Ishikawa (cell line): Measurements from ENCODE around the gene TIMMDC1.

Experiments
- CEBPB ChIP-seq: IDR thresholded peaks from 2 replicates; pipeline ENCODE4 v1.6.1; 2012
- CREB1 ChIP-seq: IDR thresholded peaks from 2 replicates; pipeline ENCODE4 v1.6.1; 2012; ENCODE audit warnings: low read depth
- EGR1 ChIP-seq: IDR thresholded peaks from 2 replicates; pipeline ENCODE4 v1.6.1; 2012
- EP300 ChIP-seq: IDR thresholded peaks from 2 replicates; pipeline ENCODE4 v1.6.1; 2012; ENCODE audit warnings: borderline replicate concordance
- FOXM1 ChIP-seq: IDR thresholded peaks from 2 replicates; pipeline ENCODE4 v1.6.1; 2012; ENCODE audit warnings: low read depth, borderline replicate concordance
- NFIC ChIP-seq: IDR thresholded peaks from 2 replicates; pipeline ENCODE4 v1.6.1; 2012
- RAD21 ChIP-seq: IDR thresholded peaks from 2 replicates; pipeline ENCODE4 v1.6.1; 2012; ENCODE audit warnings: low read depth
- TAF1 ChIP-seq: IDR thresholded peaks from 2 replicates; pipeline ENCODE4 v1.6.1; 2012; ENCODE audit warnings: low read depth, mild to moderate bottlenecking
- TCF12 ChIP-seq: IDR thresholded peaks from 2 replicates; pipeline ENCODE4 v1.6.1; 2012; ENCODE audit warnings: low read depth
- TEAD4 ChIP-seq: IDR thresholded peaks from 2 replicates; pipeline ENCODE4 v1.6.1; 2012
- YY1 ChIP-seq: IDR thresholded peaks from 2 replicates; pipeline ENCODE4 v1.6.1; 2012; ENCODE audit warnings: low read depth
- ZBTB7A ChIP-seq: IDR thresholded peaks from 2 replicates; pipeline ENCODE4 v1.6.1; 2012; ENCODE audit warnings: low read depth
- TF ChIP-seq, protein P1 (sequence below): IDR thresholded peaks from 2 replicates; pipeline ENCODE4 v1.6.1; 2012
- TF ChIP-seq, protein P2 (sequence below): IDR thresholded peaks from 2 replicates; pipeline ENCODE4 v1.6.1; 2012
- TF ChIP-seq, protein P3 (sequence below): IDR thresholded peaks from 2 replicates; pipeline ENCODE4 v1.6.1; 2012; ENCODE audit warnings: low read depth, mild to moderate bottlenecking

The TIMMDC1 gene

DNA sequence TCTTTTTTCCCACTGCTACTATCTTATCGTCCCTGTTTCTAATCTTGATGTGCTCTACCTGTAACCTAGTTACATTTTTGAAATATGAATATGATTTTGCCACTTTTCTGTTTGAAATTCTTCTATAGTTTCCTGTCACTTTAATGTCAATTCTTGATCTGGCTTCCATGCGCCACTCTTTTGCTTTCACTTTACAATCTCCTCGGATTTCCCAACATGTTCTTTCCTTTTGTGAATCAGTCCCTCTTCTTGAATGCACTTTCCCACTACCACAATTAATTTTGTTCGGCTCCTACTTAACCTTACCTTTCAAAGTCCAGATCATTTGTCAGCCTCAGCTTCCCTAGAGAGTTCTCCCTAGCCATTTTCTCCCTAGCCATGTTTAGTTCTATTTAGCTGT, 8.3 kb downstream of the TIMMDC1 start:
- TF ChIP-seq RAD21, result no peak
- TF ChIP-seq TCF12, result no peak
- no peak for TF ChIP-seq CREB1
- no peak for TF ChIP-seq FOXM1
- no peak for TF ChIP-seq ZBTB7A
- no peak for TF ChIP-seq TEAD4

DNA sequence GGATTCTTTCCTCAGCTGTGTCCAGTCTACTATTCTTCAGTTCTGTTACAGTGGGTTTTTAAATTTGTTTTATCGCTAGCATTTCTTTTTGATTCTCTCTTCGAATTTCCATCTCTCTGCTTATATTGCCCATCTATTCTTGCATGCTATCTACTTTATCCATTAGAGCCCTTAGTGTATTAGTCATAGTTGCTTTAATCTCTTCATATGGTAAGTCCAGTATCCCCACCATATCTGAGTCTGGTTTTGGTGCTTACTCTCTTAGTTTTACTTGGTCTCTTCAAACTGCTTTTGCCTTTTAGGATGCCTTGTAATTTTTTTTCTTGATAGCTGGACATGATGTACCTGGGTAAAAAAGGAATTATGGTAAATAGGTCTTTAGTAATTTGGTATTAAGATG, 9.1 kb downstream of the TIMMDC1 start:
- TF ChIP-seq TAF1 (no peak), EGR1 (no peak), CEBPB (no peak), FOXM1 (no peak), TEAD4 (no peak), RAD21 (no peak), ZBTB7A (no peak), YY1 (no peak), TCF12 (no peak)
- TF ChIP-seq, protein P1, sequence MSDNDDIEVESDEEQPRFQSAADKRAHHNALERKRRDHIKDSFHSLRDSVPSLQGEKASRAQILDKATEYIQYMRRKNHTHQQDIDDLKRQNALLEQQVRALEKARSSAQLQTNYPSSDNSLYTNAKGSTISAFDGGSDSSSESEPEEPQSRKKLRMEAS, result no peak

DNA sequence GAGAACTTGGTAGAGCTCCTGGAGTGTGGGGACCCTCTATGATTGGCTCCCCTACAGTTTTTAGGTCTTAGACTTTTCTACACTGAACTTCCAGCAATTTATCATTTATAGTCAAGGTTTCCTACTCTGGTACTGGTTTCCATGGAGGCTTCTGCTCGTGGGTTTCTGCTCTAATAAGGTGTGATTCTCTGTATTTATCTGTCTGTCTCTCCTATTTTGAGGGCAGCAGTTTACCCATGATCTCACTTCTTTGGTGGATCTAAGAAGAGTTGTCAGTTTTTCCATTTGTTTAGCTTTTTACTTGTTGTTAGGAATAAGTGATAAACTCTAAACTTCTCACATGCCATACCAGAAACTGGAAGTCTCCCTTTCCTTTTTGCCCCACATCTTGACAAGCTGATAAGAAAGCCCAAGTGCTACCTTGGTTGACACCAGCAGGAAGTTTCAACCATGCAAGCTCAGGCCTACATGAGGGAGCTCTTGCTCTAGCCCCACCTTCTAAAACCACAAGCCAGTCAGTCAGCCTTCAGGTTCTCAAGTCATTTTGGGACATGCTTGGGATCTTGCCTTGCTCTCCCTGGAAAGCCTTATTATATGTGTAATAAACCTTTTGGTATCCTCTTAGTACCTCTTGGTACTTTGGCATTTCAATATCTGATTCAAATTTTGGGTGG, 10.0 kb downstream of the TIMMDC1 start:
- TF ChIP-seq TEAD4 (no peak), EGR1 (no peak), NFIC (no peak), YY1 (no peak), TAF1 (no peak)

DNA sequence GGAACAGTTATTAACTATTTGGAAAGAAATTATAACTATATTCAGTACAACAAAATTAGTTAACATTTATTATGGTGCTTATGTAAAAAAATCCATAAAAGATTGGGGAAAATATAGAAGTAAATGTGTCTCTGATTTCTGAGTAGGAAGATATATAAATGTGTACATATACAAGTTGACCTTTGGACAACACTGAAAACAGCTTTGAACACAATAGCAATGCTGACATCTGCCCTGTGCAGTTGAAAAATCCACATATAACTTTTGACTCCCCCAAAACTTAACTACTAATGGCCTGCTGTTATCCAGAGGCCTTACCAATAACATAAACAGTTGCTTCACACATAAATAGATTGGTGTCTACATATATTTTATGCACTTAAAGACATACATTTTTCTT, 12.3 kb downstream of the TIMMDC1 start:
- TF ChIP-seq, protein P2, sequence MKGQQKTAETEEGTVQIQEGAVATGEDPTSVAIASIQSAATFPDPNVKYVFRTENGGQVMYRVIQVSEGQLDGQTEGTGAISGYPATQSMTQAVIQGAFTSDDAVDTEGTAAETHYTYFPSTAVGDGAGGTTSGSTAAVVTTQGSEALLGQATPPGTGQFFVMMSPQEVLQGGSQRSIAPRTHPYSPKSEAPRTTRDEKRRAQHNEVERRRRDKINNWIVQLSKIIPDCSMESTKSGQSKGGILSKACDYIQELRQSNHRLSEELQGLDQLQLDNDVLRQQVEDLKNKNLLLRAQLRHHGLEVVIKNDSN, result no peak
- no peak for TF ChIP-seq RAD21
- no peak for TF ChIP-seq TAF1
- no peak for TF ChIP-seq NFIC
- TF ChIP-seq YY1, result no peak
- no peak for TF ChIP-seq ZBTB7A
- TF ChIP-seq, protein P1, result no peak
- no peak for TF ChIP-seq TEAD4

DNA sequence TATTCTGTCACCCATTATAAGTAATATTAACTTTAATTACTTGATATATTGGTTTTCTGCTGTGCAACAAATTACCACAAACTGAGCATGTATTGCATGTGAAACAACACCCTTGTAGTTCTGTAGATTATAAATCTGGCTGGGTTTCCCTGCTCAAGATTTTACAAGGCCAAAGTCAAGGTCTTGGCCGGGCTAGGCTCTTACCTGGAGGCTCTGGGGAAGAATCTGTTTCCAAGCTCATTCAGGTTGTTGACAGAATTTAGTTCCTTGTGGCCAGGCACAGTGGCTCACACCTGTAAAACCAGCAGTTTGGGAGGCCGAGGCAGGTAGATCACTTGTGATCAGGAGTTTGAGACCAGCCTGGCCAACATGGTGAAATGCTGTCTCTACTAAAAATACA, 16.3 kb downstream of the TIMMDC1 start:
- TF ChIP-seq EP300 (no peak), TEAD4 (no peak), EGR1 (no peak), YY1 (no peak), TCF12 (no peak), ZBTB7A (no peak), TAF1 (no peak), FOXM1 (no peak), NFIC (no peak), RAD21 (no peak), CEBPB (no peak), CREB1 (no peak)
- TF ChIP-seq, protein P1, result no peak
- TF ChIP-seq, protein P3, sequence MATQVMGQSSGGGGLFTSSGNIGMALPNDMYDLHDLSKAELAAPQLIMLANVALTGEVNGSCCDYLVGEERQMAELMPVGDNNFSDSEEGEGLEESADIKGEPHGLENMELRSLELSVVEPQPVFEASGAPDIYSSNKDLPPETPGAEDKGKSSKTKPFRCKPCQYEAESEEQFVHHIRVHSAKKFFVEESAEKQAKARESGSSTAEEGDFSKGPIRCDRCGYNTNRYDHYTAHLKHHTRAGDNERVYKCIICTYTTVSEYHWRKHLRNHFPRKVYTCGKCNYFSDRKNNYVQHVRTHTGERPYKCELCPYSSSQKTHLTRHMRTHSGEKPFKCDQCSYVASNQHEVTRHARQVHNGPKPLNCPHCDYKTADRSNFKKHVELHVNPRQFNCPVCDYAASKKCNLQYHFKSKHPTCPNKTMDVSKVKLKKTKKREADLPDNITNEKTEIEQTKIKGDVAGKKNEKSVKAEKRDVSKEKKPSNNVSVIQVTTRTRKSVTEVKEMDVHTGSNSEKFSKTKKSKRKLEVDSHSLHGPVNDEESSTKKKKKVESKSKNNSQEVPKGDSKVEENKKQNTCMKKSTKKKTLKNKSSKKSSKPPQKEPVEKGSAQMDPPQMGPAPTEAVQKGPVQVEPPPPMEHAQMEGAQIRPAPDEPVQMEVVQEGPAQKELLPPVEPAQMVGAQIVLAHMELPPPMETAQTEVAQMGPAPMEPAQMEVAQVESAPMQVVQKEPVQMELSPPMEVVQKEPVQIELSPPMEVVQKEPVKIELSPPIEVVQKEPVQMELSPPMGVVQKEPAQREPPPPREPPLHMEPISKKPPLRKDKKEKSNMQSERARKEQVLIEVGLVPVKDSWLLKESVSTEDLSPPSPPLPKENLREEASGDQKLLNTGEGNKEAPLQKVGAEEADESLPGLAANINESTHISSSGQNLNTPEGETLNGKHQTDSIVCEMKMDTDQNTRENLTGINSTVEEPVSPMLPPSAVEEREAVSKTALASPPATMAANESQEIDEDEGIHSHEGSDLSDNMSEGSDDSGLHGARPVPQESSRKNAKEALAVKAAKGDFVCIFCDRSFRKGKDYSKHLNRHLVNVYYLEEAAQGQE, result no peak
- TF ChIP-seq, protein P2, result no peak

DNA sequence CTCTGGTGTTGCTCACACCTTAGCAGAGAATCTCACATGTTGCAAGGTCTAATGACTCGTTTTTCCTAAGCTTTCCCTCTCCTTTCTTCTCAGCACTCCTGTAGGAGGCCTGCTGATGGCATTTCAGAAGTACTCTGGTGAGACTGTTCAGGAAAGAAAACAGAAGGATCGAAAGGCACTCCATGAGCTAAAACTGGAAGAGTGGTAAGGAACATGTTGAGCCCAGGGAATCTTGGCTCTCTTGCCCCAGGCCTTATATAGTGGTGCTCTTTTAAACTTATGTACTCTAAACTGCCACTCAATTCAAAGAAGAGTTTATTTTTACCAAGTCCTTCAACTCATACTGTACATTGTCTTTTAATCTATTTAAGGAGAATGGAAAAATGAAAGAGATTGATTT, 18.8 kb downstream of the TIMMDC1 start:
- TF ChIP-seq RAD21, result no peak
- TF ChIP-seq FOXM1, result no peak
- TF ChIP-seq TAF1, result no peak
- no peak for TF ChIP-seq CEBPB
- TF ChIP-seq, protein P1, result no peak
- no peak for TF ChIP-seq EP300
- no peak for TF ChIP-seq CREB1
- TF ChIP-seq, protein P2, result no peak
- no peak for TF ChIP-seq YY1
- TF ChIP-seq, protein P3, result no peak
- no peak for TF ChIP-seq EGR1
- TF ChIP-seq TCF12, result no peak
- TF ChIP-seq ZBTB7A, result no peak
